Motor neuron (in vitro differentiated cells): ENCODE measurements around the gene YKT6. TPM values are rescaled to one million over a fixed set of nuclear protein-coding genes. Genes with fewer than 3 reads are reported as not detected.

Source experiments
- ATAC-seq, 8 experiments: fragments of 200-7000 bp; cut with Tn5 transposase; replicated peaks in 6 of 8; 2 replicates each; pipeline ENCODE4 v1.8.0; 2021; ENCODE audit warnings: mild to moderate bottlenecking in 8 of 8, moderate library complexity in 8 of 8
- H3K27ac ChIP-seq, 2 donors: fragments of 250-450 bp; sonication (Bioruptor Pico); 2 replicates each; pipeline ENCODE4 v1.9.0; 2021; ENCODE audit warnings: antibody characterized with exemption in 2 of 2, mild to moderate bottlenecking in 2 of 2, moderate library complexity in 1 of 2
- H3K4me1 ChIP-seq, 2 donors: fragments of 250-450 bp; sonication (Bioruptor Pico); replicated peaks in 1 of 2; 2 replicates each; pipeline ENCODE4 v1.6.1; 2021; ENCODE audit warnings: antibody characterized with exemption in 2 of 2, mild to moderate bottlenecking in 2 of 2, moderate library complexity in 1 of 2
- H3K4me3 ChIP-seq, 5 donors: fragments of 250-450 bp; sonication (Bioruptor Pico); 2 replicates each; pipeline ENCODE4 v1.9.0; 2021; ENCODE audit warnings: antibody characterized with exemption in 5 of 5, mild to moderate bottlenecking in 5 of 5, moderate library complexity in 4 of 5
- WGBS, 10 experiments: fragments of 450-650 bp; shearing (Covaris generic); methylation state at CpG; one replicate each; pipeline ENCODE4 v1.0.0; 2022; 5-methylcytosine and 5-hydroxymethylcytosine counted together
- in situ Hi-C, 9 experiments: fragments of 400-800 bp; cut with MboI; loops; one replicate each; pipeline ENCODE4 v1.15.0; 2021; ENCODE audit warnings: low sequenced_read_pairs in 9 of 9, low pct_unique_long_range_greater_than_20kb in 2 of 9; ENCODE audit not compliant: unreplicated experiment in 9 of 9
- total RNA-seq, 8 experiments: library from RNA; unstranded; fragments of 300-600 nt; gene quantifications; 2 replicates each; pipeline versions ENCODE4 v1.2.3 to v1.2.4, GENCODE V29; 2022

The YKT6 gene
- total RNA-seq, 8 experiments from 2014 or later: 66.9 to 121 (median 96.7) TPM

- no peak overlapping the region for H3K4me3 ChIP-seq
- in situ Hi-C loops: loop anchor here in 2 of 9 experiments (25.0 kb wide), 2 partner anchors 181 to 269 kb away; partner anchors contain the start of genes NUDCD3 (in 2 of the 2) and DBNL (in 1 of the 2)
Measured at GRCh38 chr7:44217852-44218402, 17.1 kb downstream of the YKT6 start.

GRCh38 chr7:44218418-44219201 lies 17.8 kb downstream of the YKT6 start:
- Histone ChIP-seq H3K27ac (peak overlapping the region in 1 of 2 donors; percentile 33), H3K4me3 (no peak overlapping the region), H3K4me1 (peaks cover 11 to 28% of the 10 kb centered on the region in 2 donors)
- WGBS, 10 experiments: 20 to 100% (median 82%) methylated on average over 1 to 12 of the region's 26 CpGs; no CpG with 5 or more reads in 1 of the 10 experiments
- in situ Hi-C loops: loop anchor here in 2 of 9 experiments (25.0 kb wide), 2 partner anchors 181 to 269 kb away; partner anchors contain the start of genes NUDCD3 (in 2 of the 2) and DBNL (in 1 of the 2)
- ATAC-seq: peak in 7 of 8 experiments; percentile 3 to 85 (median 64)

More at GRCh38 chr7:44217852-44218402, 17.1 kb downstream of the YKT6 start:
- Histone ChIP-seq H3K4me1 (peaks cover 11 to 22% of the 10 kb centered on the region in 2 donors), H3K27ac (no peak overlapping the region)
- 48 to 100% methylated on average over 2 of the region's 17 CpGs; no CpG with 5 or more reads in 8 of the 10 experiments for WGBS, 10 experiments
- peak in 4 of 8 experiments; percentile 0 to 14 (median 2) for ATAC-seq

- ATAC-seq: no peak
- Histone ChIP-seq H3K4me1 (peaks cover 11 to 29% of the 10 kb centered on the region in 2 donors), H3K27ac (no peak overlapping the region), H3K4me3 (no peak overlapping the region)
- WGBS, 10 experiments: 40 to 100% (median 89%) methylated on average over 1 to 9 of the region's 18 CpGs; no CpG with 5 or more reads in 1 of the 10 experiments
- in situ Hi-C loops: loop anchor here in 3 of 9 experiments (10.0 to 25.0 kb wide), 3 partner anchors 182 to 268 kb away; partner anchors contain the start of genes NUDCD3 (in 2 of the 3) and DBNL (in 1 of the 3)
Measured at GRCh38 chr7:44219371-44220045, 18.7 kb downstream of the YKT6 start.

GRCh38 chr7:44220046-44220357 lies 19.2 kb downstream of the YKT6 start:
- Histone ChIP-seq H3K4me1 (peaks cover 11 to 26% of the 10 kb centered on the region in 2 donors), H3K27ac (no peak overlapping the region), H3K4me3 (no peak overlapping the region)
- in situ Hi-C loops: loop anchor here in 3 of 9 experiments (10.0 to 25.0 kb wide), 3 partner anchors 183 to 267 kb away; partner anchors contain the start of genes NUDCD3 (in 2 of the 3) and DBNL (in 1 of the 3)
- WGBS, 10 experiments: 93 to 97% (median 97%) methylated on average over 9 to 13 of the region's 26 CpGs; no CpG with 5 or more reads in 7 of the 10 experiments
- no peak for ATAC-seq

GRCh38 chr7:44220358-44221112 lies 19.8 kb downstream of the YKT6 start:
- Histone ChIP-seq H3K27ac (no peak overlapping the region), H3K4me1 (peaks cover 11 to 26% of the 10 kb centered on the region in 2 donors), H3K4me3 (no peak overlapping the region)
- WGBS, 10 experiments: 69 to 100% (median 80%) methylated on average over 1 to 6 of the region's 24 CpGs; no CpG with 5 or more reads in 7 of the 10 experiments
- no peak for ATAC-seq
- in situ Hi-C loops: loop anchor here in 3 of 9 experiments (10.0 to 25.0 kb wide), 3 partner anchors 183 to 267 kb away; partner anchors contain the start of genes NUDCD3 (in 2 of the 3) and DBNL (in 1 of the 3)

- ATAC-seq: peak in 3 of 8 experiments; percentile 5 to 7 (median 6)
- WGBS, 10 experiments: 33 to 100% (median 83%) methylated on average over 2 to 4 of the region's 30 CpGs; no CpG with 5 or more reads in 5 of the 10 experiments
- in situ Hi-C loops: loop anchor here in 3 of 9 experiments (10.0 to 25.0 kb wide), 3 partner anchors 184 to 266 kb away; partner anchors contain the start of genes NUDCD3 (in 2 of the 3) and DBNL (in 1 of the 3)
- Histone ChIP-seq H3K4me1 (peaks cover 11 to 26% of the 10 kb centered on the region in 2 donors), H3K27ac (no peak overlapping the region), H3K4me3 (no peak overlapping the region)
Measured at GRCh38 chr7:44221231-44221791, 20.5 kb downstream of the YKT6 start.

GRCh38 chr7:44222074-44222473 lies 21.3 kb downstream of the YKT6 start:
- no peak for ATAC-seq
- in situ Hi-C loops: loop anchor here in 3 of 9 experiments (10.0 to 25.0 kb wide), 3 partner anchors 185 to 265 kb away; partner anchors contain the start of genes NUDCD3 (in 2 of the 3) and DBNL (in 1 of the 3)
- 77 to 100% (median 84%) methylated on average over 1 to 7 of the region's 11 CpGs; no CpG with 5 or more reads in 6 of the 10 experiments for WGBS, 10 experiments
- Histone ChIP-seq H3K4me1 (peaks cover 11 to 26% of the 10 kb centered on the region in 2 donors), H3K27ac (no peak overlapping the region), H3K4me3 (no peak overlapping the region)

- H3K4me3 ChIP-seq: no peak overlapping the region
- ATAC-seq: peak in 1 of 8 experiments; percentile 11
- in situ Hi-C loops: loop anchor here in 3 of 9 experiments (10.0 to 25.0 kb wide), 3 partner anchors 186 to 264 kb away; partner anchors contain the start of genes NUDCD3 (in 2 of the 3) and DBNL (in 1 of the 3)
- peaks cover 11 to 23% of the 10 kb centered on the region in 2 donors for H3K4me1 ChIP-seq
- WGBS, 10 experiments: 20 to 91% (median 80%) methylated on average over 1 to 10 of the region's 11 CpGs; no CpG with 5 or more reads in 5 of the 10 experiments
- H3K27ac ChIP-seq: no peak overlapping the region
Measured at GRCh38 chr7:44222776-44223261, 22.0 kb downstream of the YKT6 start.

- WGBS, 10 experiments: 0 to 63% (median 55%) methylated on average over 1 to 2 of the region's 5 CpGs; no CpG with 5 or more reads in 6 of the 10 experiments
- in situ Hi-C loops: loop anchor here in 3 of 9 experiments (10.0 to 25.0 kb wide), 3 partner anchors 186 to 264 kb away; partner anchors contain the start of genes NUDCD3 (in 2 of the 3) and DBNL (in 1 of the 3)
- Histone ChIP-seq H3K4me1 (peaks cover 4 to 16% of the 10 kb centered on the region in 2 donors), H3K4me3 (no peak overlapping the region), H3K27ac (no peak overlapping the region)
- peak in 3 of 8 experiments; percentile 20 to 48 (median 48) for ATAC-seq
Measured at GRCh38 chr7:44223362-44224079, 22.7 kb downstream of the YKT6 start.

GRCh38 chr7:44224080-44224973 lies 23.5 kb downstream of the YKT6 start:
- peak in 2 of 8 experiments; percentile 24 to 30 for ATAC-seq
- H3K4me1 ChIP-seq: peaks cover 0 to 11% of the 10 kb centered on the region in 2 donors
- WGBS, 10 experiments: 4 to 100% (median 57%) methylated on average over 1 to 4 of the region's 18 CpGs; no CpG with 5 or more reads in 3 of the 10 experiments
- in situ Hi-C loops: loop anchor here in 3 of 9 experiments (10.0 to 25.0 kb wide), 3 partner anchors 187 to 263 kb away; partner anchors contain the start of genes NUDCD3 (in 2 of the 3) and DBNL (in 1 of the 3)
- no peak overlapping the region for H3K27ac ChIP-seq
- no peak overlapping the region for H3K4me3 ChIP-seq
